ENCODE results near the gene FXYD6.
"Not testable (repeated sequence)": the region's sequence is repeated elsewhere in the genome, so short reads cannot be mapped to it uniquely, and the experiment has no call there.

The FXYD6 gene, protein sequence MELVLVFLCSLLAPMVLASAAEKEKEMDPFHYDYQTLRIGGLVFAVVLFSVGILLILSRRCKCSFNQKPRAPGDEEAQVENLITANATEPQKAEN

DNA sequence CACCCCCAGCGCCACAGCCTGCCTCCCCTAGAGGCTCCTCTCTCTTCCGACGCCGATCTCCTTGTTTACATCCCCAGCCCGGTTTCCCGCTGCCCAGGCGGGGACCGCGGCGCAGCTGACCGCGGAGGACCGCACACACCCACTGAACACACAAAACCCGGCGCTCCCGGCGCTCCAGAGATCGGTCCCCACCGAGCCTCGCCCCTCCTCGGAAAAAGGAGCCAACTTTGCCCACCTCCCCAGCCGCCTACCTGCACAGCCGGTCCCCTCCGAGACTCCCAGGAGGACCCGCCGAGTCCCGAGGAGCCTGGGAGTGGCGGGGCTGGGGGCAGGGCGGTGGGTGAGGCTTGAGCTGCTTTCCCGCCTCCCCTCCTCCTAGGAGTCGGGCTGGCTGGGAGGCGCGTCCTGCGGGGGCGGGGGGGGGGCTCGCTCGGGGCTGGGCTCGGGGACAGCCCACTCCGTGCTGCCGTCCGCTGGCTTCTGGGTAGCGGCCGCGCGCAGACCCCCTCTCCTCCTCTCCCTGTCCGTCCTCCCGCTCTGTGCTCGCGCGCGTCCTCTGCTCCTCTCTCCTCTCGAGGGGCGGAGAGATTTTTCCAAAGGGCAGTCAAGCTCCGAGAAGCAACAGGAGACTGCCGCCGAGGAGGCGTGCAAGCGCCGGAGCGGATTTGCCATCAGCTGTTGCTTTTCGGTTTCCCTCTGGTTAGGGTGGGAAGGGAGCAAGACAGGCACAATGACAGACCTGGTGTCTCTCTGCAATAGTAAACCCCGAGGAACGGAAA, at the start of gene FXYD6:
Gene FXYD6, minus strand, starts transcription at position 318 of the 779 bp plus-strand sequence. CDS start 33,882 bp downstream, outside the sequence.
- peak; percentile 14 for DNase-seq

- not testable (repeated sequence) for DNase-seq
These were observed 49.7 kb upstream of the FXYD6 start for GRCh38 chr11:117926166-117926565.

DNA sequence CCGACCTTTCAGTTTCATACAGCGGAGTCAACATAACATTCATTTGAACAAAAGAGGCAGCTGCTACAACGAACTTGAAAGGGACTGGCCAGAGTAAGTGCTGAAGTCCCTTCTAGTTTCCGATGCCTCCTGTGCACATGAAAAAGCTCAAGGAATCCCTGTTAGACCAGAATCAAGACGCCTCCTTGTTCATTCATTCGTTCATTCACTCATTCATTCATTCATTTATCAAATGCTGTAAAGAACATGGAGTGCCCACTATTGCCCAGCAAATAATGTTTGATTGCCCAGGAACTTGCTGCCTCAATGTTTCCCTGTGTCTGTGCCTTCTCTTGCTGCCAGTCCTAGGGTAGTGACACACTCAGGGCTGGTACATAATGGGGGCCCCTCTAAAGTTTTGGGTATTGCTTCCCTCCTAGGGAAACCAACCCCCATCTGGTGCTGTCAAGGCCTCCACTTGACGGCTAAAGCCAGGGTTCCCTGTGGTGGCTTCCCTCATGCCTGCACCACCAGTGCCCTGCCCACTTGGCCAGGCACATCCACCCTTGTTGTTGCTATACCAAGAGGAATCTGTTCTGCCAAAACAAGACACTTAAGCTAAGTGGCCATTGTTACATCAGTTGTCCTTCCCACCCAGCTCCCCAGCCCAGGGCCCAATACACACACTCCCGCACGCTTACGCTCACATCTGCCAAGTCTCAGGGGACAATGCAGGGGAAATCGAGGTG, 48.9 kb upstream of the FXYD6 start:
- no peak for DNase-seq

DNA sequence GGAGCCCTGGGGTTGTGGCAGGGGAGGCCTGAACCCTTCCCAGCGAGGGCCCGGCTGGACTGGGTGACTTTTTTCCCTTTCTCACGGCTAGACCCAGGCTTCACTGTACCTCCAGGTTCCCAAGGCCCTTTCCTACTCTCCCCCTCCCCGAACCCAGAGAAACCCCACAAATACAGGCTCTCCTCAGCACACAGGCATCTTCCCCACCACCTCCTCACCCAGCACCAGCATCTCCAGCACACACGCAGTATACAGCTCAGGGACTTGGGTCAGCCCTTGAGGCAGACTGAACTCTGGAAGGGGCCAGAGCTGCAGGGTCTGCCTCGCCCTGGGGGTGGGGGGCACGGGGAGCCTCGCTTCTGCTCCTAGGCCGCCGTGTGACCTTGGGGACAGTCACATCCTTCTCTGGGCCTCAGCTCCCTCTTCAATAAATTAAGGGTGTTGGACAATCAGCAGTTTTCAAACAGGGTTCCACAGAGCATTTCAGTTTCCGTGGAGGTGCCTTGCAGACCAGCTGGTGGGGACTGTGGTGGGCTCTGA, 48.2 kb upstream of the FXYD6 start:
- DNase-seq, result no peak

DNA sequence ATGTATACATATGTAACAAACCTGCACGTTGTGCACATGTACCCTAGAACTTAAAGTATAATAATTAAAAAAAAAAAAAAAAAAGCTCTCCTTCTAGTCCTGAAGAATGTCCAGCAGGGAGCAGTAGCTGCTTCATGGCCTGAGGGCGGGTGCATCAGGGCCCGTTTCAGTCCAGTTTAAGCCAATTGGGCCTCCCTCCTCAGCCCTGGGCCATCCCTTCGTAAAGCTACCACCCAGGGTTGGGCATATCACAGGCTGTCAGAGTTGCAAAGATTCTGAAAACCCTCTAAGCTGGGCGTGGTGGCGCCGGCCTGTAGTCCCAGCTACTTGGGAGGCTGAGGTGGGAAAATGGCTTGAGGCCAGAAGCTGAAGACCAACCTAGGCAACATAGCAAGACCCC, 47.3 kb upstream of the FXYD6 start:
- no peak for DNase-seq

GRCh38 chr11:117923275-117923674, 46.8 kb upstream of the FXYD6 start:
- DNase-seq, result no peak

- DNase-seq, result no peak
These were observed 45.4 kb upstream of the FXYD6 start for GRCh38 chr11:117921893-117922292.

DNA sequence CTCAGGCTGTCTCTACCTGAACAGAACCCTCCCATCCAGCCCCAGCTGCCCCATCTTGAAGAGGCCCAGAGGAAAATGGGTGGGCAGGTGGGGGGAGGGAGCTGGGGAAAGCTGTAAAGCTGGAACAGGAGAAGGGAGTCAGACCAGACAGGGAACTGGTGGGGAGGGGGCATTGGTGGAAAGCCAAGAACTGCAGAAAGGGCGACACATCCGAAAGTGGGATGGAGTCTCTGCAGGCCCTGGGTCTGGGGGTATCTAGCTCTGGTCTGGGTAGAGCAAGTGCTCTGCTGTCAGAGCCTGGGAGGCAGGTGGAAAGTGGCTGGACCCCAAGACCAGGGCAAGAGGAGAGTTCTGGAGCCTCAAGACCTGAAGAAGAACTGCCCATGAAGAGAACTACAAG, 45.0 kb upstream of the FXYD6 start:
- DNase-seq, result no peak

GRCh38 chr11:117919781-117920221, 43.3 kb upstream of the FXYD6 start:
- no peak for DNase-seq

DNA sequence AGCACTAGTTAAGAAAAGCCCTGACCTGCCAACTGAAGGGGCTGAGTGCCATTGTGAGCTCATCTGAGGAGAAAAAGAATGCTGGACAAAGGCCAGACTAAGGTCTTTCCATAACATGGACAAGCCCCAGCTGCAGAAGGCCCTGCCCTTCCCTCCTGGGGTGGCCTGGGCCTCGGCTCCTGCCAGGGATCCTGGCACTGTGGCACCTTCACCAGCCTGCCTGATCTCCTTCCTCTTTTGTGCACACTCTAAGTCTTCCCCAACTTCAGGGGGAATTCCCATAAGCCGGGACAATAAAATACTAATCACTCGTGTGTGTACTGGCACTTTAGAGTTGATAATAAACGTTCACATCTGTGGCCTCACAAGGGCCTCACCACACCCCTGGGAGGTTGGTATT, 42.9 kb upstream of the FXYD6 start:
- peak; percentile 18 for DNase-seq

DNA sequence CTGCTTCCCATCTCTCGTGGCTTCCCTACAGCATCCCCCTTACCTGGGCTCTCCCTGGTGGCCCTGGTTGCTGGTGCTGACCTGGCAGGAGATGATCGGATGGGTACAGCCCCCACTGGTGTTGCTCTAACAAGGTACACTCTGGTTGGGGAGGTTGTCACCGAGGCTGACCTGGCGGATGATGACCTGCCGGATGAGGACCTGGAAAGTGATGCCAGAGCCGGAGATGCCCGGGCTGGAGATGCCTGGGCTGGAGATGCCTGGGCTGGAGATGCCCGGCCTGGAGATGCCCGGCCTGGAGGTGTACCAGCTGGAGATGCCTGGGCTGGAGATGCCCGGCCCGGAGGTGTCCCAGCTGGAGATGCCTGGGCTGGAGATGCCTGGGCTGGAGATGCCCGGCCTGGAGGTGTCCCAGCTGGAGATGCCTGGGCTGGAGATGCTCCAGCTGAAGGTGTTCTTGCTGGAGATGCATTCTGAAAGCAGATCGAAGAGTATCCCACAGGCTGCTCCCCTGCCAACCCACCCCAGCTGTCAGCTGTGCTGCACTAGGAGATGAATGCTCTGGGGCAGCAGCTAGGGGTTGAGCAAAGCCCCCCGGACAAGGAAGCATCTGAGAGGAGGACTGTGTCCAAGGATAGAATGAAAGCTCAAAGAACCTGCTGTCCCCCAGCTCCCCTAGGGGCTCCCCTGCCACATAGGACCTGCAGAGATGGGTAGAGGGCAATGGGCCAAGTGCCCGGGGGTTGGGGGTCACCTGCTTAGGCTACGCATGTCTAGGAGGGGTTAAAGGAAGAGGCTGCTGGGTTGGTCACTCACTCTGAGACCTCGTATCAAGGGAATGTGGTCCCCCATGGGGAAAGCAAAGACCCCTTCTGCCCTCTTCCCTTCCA, 42.2 kb upstream of the FXYD6 start:
- no peak for DNase-seq

DNA sequence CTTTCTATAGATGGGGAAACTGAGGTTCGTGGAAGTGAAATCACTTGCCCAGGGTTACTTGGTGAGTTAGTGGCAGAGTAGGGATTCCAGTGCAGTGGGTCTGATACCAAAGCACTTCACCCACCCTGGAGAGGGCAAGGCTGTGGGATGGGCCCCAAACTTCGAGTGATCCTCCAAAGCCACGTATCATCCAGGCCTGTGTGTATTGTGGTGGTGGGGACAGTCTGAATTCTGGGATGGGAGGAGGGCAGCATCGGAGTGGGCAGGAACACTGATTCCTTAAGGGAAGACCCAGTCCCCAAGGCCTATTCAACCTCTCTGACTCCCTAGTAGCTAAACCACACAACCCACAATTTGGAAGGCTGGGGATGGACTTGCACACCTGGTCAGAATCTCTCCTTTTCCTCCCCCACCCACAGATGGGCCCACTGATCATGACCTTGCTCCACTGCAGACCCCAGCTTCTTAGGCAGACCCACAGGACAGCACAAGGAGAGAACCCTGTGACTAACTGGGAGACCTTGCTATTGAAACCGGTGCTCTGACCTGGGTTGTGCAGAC, 41.2 kb upstream of the FXYD6 start:
- DNase-seq, result no peak

GRCh38 chr11:117916956-117917355, 40.5 kb upstream of the FXYD6 start:
- no peak for DNase-seq

GRCh38 chr11:117915672-117916235, 39.3 kb upstream of the FXYD6 start:
- DNase-seq, result no peak

DNA sequence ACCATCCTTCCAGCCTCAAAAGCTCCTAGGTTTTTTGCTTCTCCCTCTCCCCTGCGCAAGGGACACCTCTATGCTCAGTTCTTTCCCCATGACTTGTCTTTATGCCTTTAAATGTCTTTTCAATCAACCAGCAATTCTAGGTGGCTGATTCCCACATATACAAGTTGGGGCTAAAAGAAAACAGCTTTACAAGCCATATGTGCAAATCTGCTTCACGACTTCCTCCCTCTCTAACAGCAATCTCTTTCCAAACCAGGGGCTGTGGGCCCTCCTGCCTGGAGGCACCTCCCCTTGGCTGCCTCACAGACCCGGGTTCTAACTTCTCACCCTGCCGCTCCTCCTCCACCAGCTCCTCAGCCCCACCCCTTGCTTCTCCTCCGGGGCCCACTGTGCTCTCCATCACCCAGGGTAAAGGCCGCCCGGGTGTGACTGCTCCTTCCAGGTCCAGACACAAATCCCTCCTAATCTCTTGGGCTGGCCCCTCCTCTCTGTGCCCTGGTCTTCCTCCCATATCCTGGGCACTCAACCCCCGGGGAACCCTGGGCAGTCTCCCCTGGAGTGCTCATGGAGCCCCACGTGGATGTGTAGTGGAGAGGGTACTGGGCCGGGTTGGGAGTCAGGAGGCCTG, 38.6 kb upstream of the FXYD6 start:
- DNase-seq, result no peak

DNA sequence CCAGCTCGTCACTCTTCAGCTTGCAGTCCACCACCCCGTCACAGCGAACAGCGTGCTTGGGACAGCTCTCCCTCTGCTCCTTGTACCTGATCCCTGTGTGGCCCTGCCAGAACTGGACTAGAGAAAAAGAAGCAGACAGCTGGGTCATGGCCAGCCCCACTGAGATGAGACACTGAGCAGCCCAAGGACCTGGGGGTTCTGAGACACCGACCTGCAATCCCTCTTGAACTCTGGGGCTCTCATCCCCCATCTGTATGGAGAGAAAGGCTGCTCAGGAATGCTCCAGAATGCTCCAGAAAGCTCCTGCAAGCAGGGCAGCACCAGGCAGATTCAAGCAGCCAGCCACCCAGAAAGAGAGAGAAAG, 37.9 kb upstream of the FXYD6 start:
- DNase-seq, result no peak

- DNase-seq, result no peak
These were observed 37.4 kb upstream of the FXYD6 start for GRCh38 chr11:117913736-117914397.

DNA sequence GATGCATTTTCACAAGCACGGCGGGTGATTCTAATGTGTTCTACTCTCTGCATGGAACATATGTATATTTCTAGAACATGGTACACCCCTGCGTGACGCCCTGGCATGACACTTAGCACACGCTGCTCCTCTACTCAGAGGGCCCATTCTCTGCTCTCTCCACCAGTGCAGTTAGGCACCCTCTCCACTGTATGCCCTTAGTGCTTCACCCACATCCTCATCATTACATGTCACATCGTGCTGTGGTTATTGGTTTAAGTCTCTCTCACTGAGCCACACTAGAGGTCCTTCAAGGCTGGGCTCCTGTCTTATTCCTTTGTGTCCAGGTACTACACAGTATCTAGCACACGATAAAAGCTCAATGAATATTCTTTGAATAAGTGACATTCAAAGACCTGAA, 36.0 kb upstream of the FXYD6 start:
- DNase-seq, result no peak

GRCh38 chr11:117911694-117912093, 35.2 kb upstream of the FXYD6 start:
- peak; percentile 18 for DNase-seq

- DNase-seq, result no peak
These were observed 34.6 kb upstream of the FXYD6 start for GRCh38 chr11:117910941-117911655.
